NCI-H128 (cell line): Measurements from ENCODE around the gene TBC1D8.

Source experiments
- DNase-seq: peaks from one replicate; lab custom pipeline; 2025; ENCODE audit not compliant: unreplicated experiment; lab: John Stamatoyannopoulos, UW

Gene TBC1D8

DNA sequence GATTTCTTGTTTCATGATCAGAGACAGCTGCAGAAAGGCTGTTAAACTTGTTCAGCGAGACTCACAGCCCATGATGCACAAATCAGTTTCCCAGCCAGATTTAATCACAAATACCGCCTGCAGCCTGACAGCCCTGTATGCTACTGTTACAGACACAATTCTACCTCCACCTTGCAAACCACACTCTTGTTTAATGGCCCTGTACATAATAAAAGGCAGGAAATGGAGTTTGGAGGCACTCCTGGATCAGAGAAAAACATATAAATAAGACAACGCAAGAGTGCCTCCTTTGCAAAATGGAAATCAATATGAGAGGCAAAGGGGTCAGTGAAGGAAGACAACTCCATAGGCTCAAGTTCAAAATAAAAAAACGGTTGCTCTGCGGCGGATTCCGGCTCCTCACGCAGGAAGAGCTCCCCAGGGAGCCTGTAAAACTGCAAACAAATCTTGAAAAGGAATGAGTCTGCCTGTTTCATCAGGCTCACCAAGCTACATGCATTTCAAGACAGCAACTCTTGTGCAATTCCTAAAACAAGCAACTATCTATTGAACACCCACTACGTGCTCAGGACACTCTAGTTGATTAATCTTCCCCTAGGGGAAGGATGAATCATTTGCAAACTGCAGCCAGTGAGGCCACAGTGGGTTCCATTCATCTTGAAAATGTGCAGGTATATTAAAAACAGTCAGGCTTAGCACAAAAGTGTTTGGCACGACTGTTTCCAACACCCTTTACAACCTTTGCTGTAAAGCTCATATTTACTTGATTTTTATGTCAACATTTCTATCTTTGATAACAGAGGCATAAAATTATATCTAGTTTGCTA is 37.5 kb downstream of the TBC1D8 start:
- DNase-seq: peak; percentile 43

DNA sequence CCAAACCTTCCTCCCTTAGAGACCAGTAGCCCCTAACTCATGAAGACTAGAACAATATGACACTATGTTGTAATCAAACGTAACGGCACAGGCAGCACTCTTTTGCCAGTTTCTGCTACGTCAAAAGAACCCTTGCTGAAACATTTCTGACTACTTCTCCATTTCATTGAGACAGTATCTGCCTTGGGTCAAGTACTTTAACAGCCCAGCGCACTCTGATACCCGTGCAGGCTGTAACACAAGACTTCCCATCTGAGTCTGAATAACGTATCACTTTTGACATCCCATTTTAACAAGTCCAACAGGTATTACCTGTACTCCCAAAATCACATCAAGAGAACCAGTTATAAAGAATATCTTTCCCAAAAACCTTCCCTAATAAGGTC is 38.4 kb downstream of the TBC1D8 start:
- DNase-seq: no peak

DNA sequence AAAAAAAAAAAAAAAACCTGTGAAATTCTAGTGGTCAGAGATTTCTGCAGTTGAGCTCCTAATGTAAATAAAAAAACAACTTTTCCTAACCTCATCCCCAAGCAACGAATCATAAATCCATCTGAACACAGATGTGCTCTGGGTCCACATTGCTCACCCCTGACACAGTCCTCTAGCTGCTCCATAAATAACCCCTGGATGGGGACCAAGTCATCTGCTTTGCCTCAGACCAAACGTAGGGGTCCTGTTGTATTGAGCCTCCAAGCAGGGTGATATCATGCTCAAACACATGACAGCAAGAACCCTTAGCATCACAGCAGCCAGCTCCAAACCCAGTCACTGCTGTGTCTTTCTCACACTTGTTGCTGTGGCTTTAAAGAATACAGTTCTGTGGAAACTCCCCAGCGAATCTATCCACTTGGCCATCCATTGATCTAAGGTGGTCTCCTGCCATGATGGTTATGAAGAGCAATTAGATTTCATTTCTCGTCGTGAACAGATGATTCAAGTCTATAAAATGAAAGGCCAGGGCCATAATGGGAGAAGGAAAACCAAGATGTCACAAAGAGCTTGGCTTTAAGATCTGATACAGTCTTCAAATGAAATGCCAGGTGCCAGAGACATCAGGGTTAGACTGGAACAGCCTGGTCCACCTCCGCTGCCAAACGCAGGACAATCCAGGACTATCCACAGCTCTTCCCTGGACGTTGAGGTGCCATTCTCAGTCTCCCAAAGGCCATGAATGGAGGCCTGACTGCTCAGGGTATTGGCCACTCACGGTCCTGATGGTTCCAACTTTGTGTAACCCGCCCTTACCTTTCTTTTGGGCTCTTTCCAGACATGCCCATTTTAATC is 39.0 kb downstream of the TBC1D8 start:
- no peak for DNase-seq

DNA sequence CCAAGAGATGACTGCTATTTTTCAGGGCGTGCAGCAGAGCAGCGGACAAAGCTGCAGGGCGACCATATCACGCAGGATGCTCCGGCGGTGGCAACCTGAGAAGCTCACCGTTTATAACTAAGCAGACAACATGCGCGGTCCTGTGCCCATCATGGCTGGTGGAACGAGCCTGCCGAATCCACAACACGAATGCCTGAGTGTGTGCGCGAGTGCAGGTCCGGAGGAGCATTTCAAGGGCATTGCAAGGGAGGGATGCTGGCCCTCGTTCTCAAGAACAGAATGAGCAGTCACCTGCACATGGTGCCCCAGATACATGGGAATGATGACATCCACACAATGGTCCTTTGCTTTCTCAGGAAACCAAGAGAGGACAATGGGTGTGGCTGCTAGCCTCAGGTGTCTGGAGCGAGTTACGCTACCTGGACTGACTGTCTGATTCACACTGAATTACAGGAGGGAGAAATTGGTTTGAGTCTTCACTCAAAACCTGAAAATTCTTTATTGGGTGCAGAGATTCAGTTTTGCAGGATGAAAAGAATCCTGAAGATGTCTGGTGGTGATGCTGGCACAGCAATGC is 39.8 kb downstream of the TBC1D8 start:
- no peak for DNase-seq

DNA sequence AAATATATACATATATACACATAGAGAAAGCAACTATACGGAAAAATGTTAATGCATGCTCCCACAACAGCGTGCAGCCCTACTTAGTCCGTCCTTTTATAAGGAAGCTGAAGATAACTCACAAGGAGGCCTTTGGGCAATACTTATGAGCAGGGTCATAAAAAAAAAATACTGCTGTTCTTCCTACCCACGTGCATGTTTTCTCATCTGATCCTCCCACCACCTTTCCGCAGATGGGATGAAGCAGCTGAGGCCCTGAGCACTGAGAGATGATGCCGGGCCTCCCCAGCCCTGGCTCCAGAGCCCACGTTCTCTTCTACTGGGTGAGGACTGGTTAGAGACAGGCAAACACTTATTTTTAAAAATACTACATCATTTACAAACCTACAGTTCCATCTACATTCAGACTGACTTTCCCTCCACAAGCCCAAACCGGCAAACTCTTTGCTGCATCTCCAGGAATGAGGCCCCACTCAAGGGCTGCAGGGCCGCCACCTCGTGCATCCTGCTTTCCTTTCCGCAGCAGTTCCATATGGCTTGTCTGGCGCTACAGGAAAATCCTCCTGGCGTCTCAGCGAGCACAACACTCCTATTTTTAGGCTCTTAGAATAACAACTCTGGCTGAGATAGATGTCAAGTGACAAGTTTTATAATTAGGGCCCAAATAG is 41.6 kb downstream of the TBC1D8 start:
- no peak for DNase-seq

DNA sequence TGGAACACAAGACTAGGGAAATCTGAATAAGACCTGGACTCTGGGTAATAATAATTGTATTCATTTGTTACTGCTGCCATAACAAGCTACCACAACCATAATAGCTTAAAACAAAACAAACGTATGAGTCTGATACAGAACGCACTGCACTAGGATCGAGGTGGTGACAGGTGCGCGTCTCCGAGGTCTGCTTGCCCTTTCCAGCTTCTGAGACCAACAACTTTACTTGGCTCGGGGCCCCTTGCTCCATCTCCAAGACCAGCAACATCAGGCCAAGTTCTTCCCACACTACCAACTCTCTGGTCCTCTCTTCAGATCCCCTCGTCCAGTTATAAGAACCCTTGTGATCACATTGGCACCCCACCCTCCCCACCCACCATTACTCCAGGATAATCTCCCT is 42.8 kb downstream of the TBC1D8 start:
- DNase-seq: no peak

DNA sequence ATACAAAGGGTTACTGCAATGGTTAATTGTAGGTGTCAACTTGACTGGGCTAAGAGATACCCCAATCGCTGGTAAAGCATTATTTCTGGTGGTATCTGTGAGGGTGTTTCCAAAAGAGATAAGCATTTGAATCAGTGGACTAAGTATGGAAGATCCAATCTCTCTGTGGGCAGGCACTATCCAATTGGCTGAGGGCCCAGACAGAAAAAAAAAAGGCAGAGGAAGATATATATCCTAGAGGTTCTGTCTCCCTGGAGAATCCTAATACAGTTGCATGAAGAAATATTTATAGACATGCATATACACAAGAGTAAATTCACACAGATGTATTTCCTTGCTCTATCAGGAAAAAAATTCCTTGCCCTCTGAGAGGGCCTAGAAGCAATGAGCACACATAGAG is 43.9 kb downstream of the TBC1D8 start:
- no peak for DNase-seq

DNA sequence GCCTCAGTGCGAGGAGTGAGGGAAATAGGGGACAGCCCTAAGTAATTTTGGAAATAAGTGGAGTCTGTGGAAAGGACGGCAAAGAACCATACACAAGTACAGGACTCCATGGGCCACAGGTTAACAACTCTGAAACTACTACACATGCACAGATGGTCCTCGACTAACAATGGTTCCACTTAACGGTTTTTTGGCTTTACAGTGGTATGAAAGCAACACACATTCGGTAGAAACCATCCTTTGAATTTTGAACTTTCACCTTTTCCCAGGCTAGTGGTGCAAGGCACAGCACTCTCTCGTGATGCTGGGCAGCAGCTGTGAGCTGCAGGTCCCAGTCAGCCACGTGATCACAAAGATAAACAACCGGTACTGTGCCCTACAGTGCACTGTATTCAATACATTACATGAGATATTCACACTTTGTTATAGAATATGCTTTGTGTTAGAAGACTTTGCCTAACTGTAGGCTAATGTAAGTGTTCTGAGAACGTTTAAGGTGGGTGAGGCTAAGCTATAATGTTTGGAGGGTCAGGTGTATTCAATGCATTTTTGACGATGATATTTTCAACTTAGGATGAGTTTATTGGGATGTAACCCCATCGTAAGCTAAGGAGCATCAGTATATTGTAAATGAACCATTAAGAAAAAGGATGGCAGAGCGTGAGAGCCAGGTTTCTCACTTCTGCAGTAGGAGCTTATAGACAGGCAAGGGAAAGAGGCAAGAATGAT is 44.6 kb downstream of the TBC1D8 start:
- DNase-seq: no peak

DNA sequence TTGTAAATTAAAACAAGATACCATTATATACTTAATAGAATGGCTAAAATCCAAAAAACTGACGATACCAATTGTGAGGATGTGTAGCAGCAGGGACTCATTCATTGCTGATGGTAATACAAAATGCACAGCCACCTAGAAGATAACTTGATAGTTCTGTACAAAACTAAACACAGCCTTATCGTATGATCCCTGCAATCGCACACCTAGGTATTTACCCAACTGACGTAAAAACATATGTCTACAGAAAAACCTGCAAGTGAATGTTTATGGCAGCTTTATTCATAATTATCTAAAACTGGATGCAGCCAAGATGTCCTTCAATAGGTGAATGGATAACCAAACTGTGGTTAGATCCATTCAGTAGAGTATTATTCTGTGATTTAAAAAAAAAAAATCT is 45.5 kb downstream of the TBC1D8 start:
- DNase-seq: no peak

DNA sequence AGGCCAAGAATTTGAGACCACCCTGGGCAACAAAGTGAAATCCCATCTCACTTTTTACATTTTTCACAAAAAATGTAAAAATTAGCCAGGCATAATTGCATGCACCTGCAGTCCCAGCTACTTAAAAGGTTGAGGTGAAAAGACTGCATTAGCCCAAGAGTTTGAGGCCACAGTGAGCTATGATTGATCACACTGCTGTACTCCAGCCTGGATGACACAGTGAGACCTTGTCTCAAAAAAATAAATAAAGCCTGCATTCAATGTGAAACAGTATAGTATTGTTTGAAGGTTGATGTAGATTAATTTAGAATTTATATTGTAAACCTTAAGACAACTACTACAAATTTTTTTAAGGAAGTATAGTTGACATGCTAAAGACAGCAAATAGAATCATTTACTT is 53.5 kb downstream of the TBC1D8 start:
- DNase-seq: no peak

DNA sequence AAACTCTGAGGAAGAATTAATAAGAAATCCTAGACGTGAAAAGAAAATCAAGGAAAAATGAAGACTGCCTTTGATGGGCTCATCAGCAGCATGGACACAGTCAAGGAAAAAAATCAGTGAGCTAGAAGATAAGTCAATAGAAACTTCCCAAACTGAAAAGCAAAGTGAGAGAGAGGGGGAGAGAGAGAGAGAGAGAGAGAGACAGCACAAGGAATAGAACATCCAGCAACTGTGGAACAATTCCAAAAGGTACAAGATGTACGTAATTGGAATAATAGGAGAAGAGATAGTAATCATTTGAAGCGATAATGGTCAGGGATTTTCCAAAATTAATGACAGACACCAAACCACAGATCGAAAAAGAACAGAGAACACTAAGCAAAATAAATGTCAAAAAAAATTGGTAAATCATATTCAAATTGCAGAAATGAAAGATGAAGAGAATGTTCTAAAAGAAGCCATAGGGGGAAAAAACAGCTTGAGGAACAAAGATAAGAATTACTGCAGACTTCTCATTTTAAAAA is 54.5 kb downstream of the TBC1D8 start:
- no peak for DNase-seq

DNA sequence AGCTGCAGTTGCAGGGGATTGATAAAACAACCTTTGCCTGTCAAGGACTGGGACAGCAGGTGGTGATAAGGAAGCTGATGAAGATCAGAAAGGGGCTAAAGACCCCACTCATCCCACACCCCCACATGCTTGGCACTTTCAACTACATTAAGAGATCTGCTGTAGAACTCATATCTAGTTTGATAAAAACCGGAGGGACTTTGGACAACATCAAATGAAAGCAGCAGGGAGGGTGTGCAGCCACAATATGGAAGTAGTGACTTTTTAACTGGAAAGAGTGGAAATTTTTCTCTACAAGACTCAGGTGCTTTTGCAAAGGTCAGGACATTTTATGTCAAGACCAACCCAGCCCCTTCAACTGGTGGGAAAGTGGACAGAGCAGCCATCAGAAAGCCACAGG is 56.8 kb downstream of the TBC1D8 start:
- DNase-seq: no peak

DNA sequence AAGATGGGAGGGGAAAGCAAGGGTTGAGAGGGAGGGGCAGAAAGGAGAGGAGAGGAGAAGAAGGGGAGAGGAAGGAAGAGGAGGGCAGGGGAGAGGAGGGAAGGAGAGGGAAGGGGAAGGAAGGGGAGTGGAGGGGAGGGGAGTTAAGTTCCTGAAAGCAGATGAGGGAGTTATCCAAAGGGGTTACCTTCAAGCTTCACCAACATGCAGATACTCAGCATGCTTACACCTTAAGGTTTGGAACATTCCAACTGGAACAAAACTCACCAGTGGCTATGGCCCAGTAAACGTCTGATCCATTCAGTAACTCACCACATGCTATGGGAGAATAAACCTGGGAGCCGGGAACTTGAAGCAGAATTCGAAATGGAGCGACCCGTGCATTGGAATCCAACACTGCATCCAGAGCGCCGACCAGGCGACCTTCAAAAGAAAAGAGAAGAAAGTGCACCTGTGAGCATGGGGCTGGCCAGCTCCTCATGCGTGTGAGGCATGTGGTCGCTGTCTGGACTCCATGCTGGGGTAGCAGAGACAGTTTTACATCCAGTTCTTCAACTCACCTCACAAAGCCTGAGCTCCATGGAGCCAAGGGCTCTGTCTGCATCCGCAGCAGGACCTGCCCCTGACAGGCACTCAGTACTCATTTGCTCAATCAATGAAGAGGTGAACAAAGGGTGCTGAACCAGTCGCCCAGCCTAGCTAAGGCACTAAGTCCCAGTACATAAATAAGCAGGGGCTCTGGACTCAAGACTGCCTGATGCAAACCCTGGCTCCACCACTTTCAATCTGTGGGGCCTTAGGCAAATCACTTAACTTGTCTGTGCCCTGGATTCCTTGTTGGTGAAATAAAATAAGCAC is 61.0 kb downstream of the TBC1D8 start:
- DNase-seq: no peak

DNA sequence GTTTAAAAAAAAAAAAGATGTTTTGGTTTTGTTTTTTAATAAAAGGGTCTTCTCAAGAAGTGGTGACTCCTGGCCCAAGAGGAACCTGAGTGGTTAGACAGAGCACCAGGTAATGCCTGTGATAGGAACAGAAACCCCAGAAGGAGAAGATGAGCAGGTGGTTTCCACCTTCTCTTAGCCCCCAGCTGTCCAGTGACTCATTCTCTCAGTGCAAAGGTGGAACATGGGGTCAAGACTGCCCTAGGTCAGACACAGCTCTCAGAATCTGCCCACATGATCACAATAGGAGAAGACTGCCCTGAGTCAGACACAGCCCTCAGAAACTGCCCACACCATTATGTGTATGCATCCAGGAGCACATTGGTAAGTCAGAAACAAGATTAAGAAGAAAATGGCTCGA is 61.8 kb downstream of the TBC1D8 start:
- DNase-seq: no peak

DNA sequence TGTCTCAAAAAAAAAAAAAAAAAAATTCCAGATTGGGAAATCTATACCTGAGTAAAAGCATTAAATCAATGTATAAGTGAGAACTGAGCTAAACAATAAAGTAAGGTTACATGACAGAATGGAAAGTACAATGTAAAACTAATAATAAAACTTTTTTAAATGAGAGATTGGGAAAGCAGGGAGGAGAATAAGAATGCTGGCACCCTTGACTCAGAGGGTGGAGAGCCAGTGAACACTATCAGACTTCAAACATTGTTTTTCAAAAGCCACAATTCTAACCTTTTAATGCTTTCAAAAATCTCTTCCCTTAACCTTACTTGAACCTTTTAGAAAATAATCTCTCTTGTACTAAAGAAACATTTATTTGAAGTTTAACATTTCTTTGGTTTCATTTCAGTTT is 63.5 kb downstream of the TBC1D8 start:
- no peak for DNase-seq

DNA sequence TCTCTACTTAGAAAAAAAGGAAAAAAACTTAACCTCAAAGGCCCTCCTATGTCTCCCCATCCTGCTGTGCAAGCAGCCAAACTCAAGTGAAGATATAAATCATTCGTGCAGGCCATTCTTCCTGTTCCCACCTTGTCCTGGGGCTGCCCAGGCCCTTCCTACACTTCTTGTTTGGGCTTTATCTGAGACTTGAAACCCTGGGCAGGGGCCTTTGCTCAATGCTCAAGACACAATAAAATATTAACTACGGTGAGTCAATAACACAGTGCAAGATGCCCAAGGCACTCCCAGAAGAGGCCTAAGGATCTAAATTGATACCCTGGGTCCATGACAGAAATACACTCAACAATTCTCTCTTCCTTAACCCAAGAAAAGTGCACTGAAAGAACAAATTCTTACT is 67.6 kb downstream of the TBC1D8 start:
- no peak for DNase-seq

DNA sequence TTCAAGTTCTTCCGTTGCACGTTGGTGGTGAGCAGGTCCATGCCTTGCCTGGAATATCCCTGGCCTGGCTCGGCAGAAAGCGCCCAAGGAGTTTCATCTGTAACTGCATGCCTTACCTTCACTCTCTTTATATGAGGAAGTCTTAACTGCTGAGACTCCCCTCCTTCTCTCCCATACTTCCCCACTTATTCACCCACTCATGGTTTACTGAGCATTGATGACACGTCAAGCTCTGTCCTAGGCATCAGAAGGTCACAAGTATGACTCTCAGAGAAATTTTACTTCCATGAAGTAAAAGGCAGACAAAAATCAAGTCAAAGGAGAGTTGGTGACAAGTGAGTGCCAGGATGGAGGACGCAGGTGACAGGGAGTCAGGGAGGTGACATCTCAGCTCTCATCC is 68.2 kb downstream of the TBC1D8 start:
- DNase-seq: no peak

DNA sequence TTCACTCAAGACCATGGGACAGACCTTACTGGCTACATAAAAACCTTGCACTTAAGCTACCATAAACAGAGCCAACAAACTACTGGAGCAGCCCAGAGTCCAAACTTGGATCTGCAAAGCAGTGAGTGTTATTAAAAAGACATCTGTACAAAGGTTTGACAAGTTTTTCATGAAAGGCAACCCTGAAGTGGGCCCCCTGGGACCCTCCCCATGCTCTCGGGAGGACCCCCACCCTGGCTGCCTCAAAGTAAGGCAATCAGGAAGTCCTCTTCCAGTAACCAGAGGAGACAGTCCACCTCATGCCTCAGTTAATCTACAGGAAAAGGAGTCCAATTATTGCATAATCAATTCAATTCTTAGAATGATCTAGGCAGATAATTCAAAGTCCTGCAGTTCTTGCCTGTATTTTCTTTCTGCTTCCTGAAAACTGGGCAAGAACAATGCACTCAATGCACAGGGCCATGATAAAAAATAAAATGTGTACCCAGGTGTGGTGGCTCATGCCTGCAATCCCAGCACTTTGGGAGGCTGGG is 69.7 kb downstream of the TBC1D8 start:
- no peak for DNase-seq
